22Rv1 (cell line): Measurements from ENCODE around the gene TBC1D19.

Source experiments
- H3K27ac ChIP-seq: fragments of 450-650 bp; 2 replicates; pipeline ENCODE4 v1.5.1; 2017
- ZFX ChIP-seq: fragments of 450-650 bp; IDR thresholded peaks from 2 replicates; pipeline ENCODE4 v1.6.1; 2017; ENCODE audit warnings: antibody characterized with exemption, borderline replicate concordance
- TF ChIP-seq, protein P1 (sequence below): fragments of 450-650 bp; IDR thresholded peaks from 2 replicates; pipeline ENCODE4 v1.5.1; 2017; ENCODE audit warnings: mild to moderate bottlenecking

TBC1D19 gene

DNA sequence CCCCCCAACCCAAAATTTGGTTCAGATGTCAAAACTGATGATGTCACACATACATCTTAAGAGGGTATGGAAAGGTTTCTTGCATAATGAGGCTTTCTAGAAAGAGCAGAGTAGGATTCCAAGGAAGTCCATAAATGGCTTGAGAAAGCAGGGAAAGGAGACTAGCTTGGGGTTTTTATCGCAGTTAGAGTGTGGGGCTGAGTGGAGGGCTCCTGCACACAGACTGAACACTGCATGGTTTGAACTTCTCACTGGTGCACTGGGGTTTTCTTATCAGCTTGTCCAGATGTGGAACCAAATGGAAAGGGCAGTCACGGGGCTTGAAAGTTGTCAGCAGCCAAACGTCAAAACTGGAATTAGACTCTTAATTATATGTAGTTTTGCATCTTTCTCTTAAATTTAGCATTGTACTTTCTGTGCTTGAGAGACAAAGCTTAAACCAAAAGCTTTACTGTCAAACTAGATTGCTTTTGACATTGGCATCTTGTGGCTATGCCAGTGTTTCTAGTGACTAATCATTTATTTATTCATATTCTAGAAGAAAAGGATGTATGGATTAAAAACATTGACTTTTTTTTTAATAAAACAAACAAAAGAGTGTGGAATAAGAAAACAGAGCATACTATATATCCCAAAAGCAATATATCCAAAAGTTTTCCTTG, 198.4 kb downstream of the TBC1D19 start:
- TF ChIP-seq ZFX: no peak
- TF ChIP-seq, protein P1, sequence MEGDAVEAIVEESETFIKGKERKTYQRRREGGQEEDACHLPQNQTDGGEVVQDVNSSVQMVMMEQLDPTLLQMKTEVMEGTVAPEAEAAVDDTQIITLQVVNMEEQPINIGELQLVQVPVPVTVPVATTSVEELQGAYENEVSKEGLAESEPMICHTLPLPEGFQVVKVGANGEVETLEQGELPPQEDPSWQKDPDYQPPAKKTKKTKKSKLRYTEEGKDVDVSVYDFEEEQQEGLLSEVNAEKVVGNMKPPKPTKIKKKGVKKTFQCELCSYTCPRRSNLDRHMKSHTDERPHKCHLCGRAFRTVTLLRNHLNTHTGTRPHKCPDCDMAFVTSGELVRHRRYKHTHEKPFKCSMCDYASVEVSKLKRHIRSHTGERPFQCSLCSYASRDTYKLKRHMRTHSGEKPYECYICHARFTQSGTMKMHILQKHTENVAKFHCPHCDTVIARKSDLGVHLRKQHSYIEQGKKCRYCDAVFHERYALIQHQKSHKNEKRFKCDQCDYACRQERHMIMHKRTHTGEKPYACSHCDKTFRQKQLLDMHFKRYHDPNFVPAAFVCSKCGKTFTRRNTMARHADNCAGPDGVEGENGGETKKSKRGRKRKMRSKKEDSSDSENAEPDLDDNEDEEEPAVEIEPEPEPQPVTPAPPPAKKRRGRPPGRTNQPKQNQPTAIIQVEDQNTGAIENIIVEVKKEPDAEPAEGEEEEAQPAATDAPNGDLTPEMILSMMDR: no peak
- no peak overlapping the region for H3K27ac ChIP-seq

GRCh38 chr4:26782830-26783202, 198.9 kb downstream of the TBC1D19 start:
- no peak overlapping the region for H3K27ac ChIP-seq
- TF ChIP-seq ZFX: no peak
- TF ChIP-seq, protein P1: no peak

GRCh38 chr4:26784207-26784865, 200.5 kb downstream of the TBC1D19 start:
- no peak overlapping the region for H3K27ac ChIP-seq
- TF ChIP-seq, protein P1: no peak
- no peak for TF ChIP-seq ZFX

GRCh38 chr4:26785312-26785711, 201.4 kb downstream of the TBC1D19 start:
- no peak overlapping the region for H3K27ac ChIP-seq
- no peak for TF ChIP-seq ZFX
- TF ChIP-seq, protein P1: no peak

DNA sequence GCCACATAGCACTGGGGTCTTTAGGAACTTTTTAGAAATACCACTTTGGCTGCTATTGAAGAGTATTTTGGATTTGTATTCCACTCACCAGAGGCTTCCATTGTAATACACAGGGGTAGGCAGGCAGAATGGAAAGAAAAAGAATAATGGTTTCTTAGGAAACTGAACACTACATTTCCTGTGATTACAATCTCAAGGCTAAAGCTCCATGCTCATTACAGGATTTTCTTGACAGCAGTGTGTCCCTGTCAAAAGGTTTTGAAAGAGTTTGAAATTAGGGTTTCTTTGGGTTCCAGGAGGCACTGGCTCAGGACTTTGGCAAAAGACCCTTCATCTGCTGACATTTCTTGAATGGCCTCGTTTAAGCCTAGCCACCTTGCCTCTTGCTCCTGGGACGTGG, 201.9 kb downstream of the TBC1D19 start:
- H3K27ac ChIP-seq: no peak overlapping the region
- TF ChIP-seq, protein P1: no peak
- TF ChIP-seq ZFX: no peak

DNA sequence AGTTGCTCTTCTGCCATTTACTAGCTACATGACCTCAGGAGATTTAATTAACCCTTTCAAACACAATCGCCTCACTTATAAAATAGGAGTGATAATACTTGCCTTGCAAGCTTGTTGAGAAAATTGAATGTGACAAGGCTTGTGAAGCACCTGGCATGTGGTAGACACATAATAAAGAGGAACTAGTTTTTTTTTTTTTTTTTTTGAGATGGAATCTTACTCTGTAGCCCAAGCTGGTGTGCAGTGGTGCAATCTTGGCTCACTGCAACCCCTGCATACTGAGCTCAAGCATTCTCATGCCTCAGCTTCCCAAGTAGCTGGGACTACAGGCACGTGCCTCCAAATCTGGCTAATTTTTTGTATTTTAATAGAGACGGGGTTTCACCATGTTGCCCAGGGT, 203.0 kb downstream of the TBC1D19 start:
- TF ChIP-seq ZFX: no peak
- TF ChIP-seq, protein P1: no peak
- no peak overlapping the region for H3K27ac ChIP-seq
